GM12878 (cell line): ENCODE results near the gene TBCE. TPM values are rescaled to one million over a fixed set of nuclear protein-coding genes. Genes with fewer than 3 reads are reported as not detected.

Experiments used
- ATAC-seq: fragments of 200-7000 bp; cut with Tn5 transposase; 3 replicates; pipeline ENCODE4 v1.9.1; 2020; ENCODE audit warnings: mild to moderate bottlenecking, moderate library complexity
- BruUV-seq: library from RNA; stranded (reverse); fragments of 400-500 nt; replicated peaks from 2 replicates; lab custom pipeline; 2021; lab: Mats Ljungman, UMichigan
- CTCF ChIA-PET: fragments of 300-600 bp; sonication (Branson Sonifier 250); formaldehyde crosslinking; extraction: SDS; loops from one replicate; lab custom pipeline; 2021; ENCODE audit warnings: inconsistent platforms; lab: Yijun Ruan, JAX
- POLR2A ChIA-PET: fragments of 350-600 bp; formaldehyde crosslinking; extraction: SDS; loops from one replicate; lab custom pipeline; 2021; ENCODE audit warnings: inconsistent platforms; lab: Charles Lee
- RAD21 ChIA-PET: fragments of 300-600 bp; sonication (Branson Sonifier 250); formaldehyde crosslinking; loops from one replicate; lab custom pipeline; 2023; ENCODE audit warnings: antibody characterized with exemption; ENCODE audit not compliant: unreplicated experiment; lab: Charles Lee
- SMC1A ChIA-PET: fragments of 300-600 bp; sonication (Branson Sonifier 250); formaldehyde crosslinking; loops from one replicate; lab custom pipeline; 2023; ENCODE audit not compliant: unreplicated experiment, uncharacterized antibody; lab: Charles Lee
- DNase-seq: peaks from one replicate; pipeline ENCODE4 v3.0.0-alpha.2; 2011; ENCODE audit warnings: low read depth, low spot score
- FAIRE-seq: peaks from 3 replicates; lab custom pipeline; 2011; peaks lifted over from hg19 to GRCh38; lab: Jason Lieb, UNC
- H2AFZ ChIP-seq: 2 replicates; pipeline ENCODE4 v1.6.0; 2011; ENCODE audit warnings: low read depth, low read length, control low read depth; ENCODE audit not compliant: control insufficient read depth
- H3K27ac ChIP-seq: 2 replicates; pipeline ENCODE4 v1.5.1; 2011; ENCODE audit warnings: control low read depth; ENCODE audit not compliant: control insufficient read depth, insufficient read depth
- H3K27me3 ChIP-seq, 2 experiments: replicated peaks in 1 of 2; 2 replicates each; pipeline versions ENCODE4 v1.6.0 to v1.6.1; 2011; ENCODE audit warnings: low read length in 1 of 2; ENCODE audit not compliant: control insufficient read depth in 2 of 2, insufficient read depth in 2 of 2
- H3K36me3 ChIP-seq, 2 experiments: 2 replicates each; pipeline ENCODE4 v1.5.1; 2011; ENCODE audit warnings: low read length in 1 of 2; ENCODE audit not compliant: control insufficient read depth in 2 of 2, insufficient read depth in 2 of 2
- H3K4me1 ChIP-seq: 2 replicates; pipeline ENCODE4 v1.6.1; 2011; ENCODE audit warnings: mild to moderate bottlenecking, low read length, moderate library complexity, mixed read lengths; ENCODE audit not compliant: control insufficient read depth, insufficient read depth
- H3K4me2 ChIP-seq: 2 replicates; pipeline ENCODE4 v1.6.0; 2011; ENCODE audit warnings: control low read depth; ENCODE audit not compliant: control insufficient read depth, insufficient read depth
- H3K4me3 ChIP-seq: fragments of 200-600 bp; sonication (generic); 2 replicates; pipeline ENCODE4 v1.5.1; 2016
- H3K79me2 ChIP-seq: 2 replicates; pipeline ENCODE4 v1.6.0; 2011; ENCODE audit warnings: low read length; ENCODE audit not compliant: control insufficient read depth, insufficient read depth
- H3K9ac ChIP-seq: 2 replicates; pipeline ENCODE4 v1.8.0; 2011; ENCODE audit warnings: low read length, control low read depth, mixed read lengths; ENCODE audit not compliant: control insufficient read depth, insufficient read depth
- H3K9me3 ChIP-seq: replicated peaks from 3 replicates; pipeline ENCODE4 v1.5.1; 2011; ENCODE audit warnings: mild to moderate bottlenecking, low read length; ENCODE audit not compliant: control insufficient read depth, insufficient read depth
- H4K20me1 ChIP-seq: 2 replicates; pipeline ENCODE4 v1.6.0; 2011; ENCODE audit not compliant: control insufficient read depth, insufficient read depth
- BCL11A ChIP-seq: IDR thresholded peaks from 2 replicates; pipeline ENCODE4 v1.6.1; 2011; ENCODE audit warnings: low read depth, low read length
- ETV6 ChIP-seq, 2 experiments: fragments of 450-650 bp in 1 of 2; IDR thresholded peaks in 1 of 2; conservative IDR thresholded peaks in 1 of 2; 2 replicates each; pipeline ENCODE4 v1.6.1; 2014; ENCODE audit warnings: antibody characterized with exemption in 1 of 2, borderline replicate concordance in 1 of 2, low read depth in 1 of 2, mild to moderate bottlenecking in 1 of 2, moderate library complexity in 1 of 2
- LARP7 ChIP-seq: fragments of 450-650 bp; IDR thresholded peaks from 2 replicates; pipeline ENCODE4 v1.6.1; 2017; ENCODE audit warnings: mild to moderate bottlenecking
- NR2C2 ChIP-seq: IDR thresholded peaks from 2 replicates; pipeline ENCODE4 v1.6.1; 2011; ENCODE audit warnings: borderline replicate concordance, low read depth; ENCODE audit not compliant: control insufficient read depth, insufficient read length
- POLR2A ChIP-seq: IDR thresholded peaks from 2 replicates; pipeline ENCODE4 v1.6.1; 2011; ENCODE audit warnings: low read depth, mild to moderate bottlenecking, low read length
- POU2F2 ChIP-seq: IDR thresholded peaks from 3 replicates; pipeline ENCODE4 v1.6.1; 2011; ENCODE audit warnings: low read depth, mild to moderate bottlenecking, low read length, borderline replicate concordance
- SMAD5 ChIP-seq: IDR thresholded peaks from 2 replicates; pipeline ENCODE4 v1.6.1; 2016; ENCODE audit warnings: antibody characterized with exemption, low read depth
- STAT3 ChIP-seq: IDR thresholded peaks from 2 replicates; pipeline ENCODE4 v1.6.1; 2011; ENCODE audit warnings: low read depth, low read length, improper control_type of control experiment
- WRNIP1 ChIP-seq: IDR thresholded peaks from 2 replicates; pipeline ENCODE4 v1.6.1; 2011; ENCODE audit warnings: low read depth, low read length, improper control_type of control experiment, borderline replicate concordance
- WGBS: methylation state at CpG from one replicate; pipeline ENCODE4 v1.1.6; 2016; ENCODE audit warnings: low lambda C conversion rate; ENCODE audit not compliant: insufficient replicate concordance, insufficient coverage; ENCODE audit errors: missing lambda C conversion rate; 5-methylcytosine and 5-hydroxymethylcytosine counted together
- in situ Hi-C: fragments of 300-500 bp; cut with MboI; formaldehyde crosslinking; loops from 9 replicates; pipeline ENCODE4 v1.14.3; 2018; ENCODE audit warnings: mixed read lengths
- intact Hi-C: fragments of 100-400 bp; cut with micrococcal nuclease; formaldehyde crosslinking; loops from one replicate; pipeline ENCODE4 v1.14.2; 2022; ENCODE audit not compliant: unreplicated experiment
- polyA plus RNA-seq, 11 experiments: library from polyadenylated mRNA; depleted of rRNA in 4 of 11; unstranded in 6 of 11; stranded (reverse) in 5 of 11; fragments of >200 nt; fragmentation: Nextera tagmentation in 4 of 11; fragmentation: Illumina TruSeq in 1 of 11; extraction: Ambion mirVana in 4 of 11; extraction: Trizol in 1 of 11; gene quantifications; 1 replicate in 1 of 11; 2 replicates in 10 of 11; pipeline versions ENCODE4 v1.2.1 to v1.2.3, GENCODE V29; 2011 to 2016; ENCODE audit warnings: inconsistent platforms in 2 of 11, missing spikeins in 2 of 11, low read depth in 1 of 11
- total RNA-seq, 4 experiments: library from RNA; depleted of rRNA in 3 of 4; stranded (reverse); fragments of >200 nt in 3 of 4; fragmentation: Illumina TruSeq in 1 of 4; extraction: Trizol in 1 of 4; gene quantifications; 2 replicates each; pipeline versions ENCODE4 v1.2.1 to v1.2.3, GENCODE V29; 2013 to 2021
- TF ChIP-seq, protein P1 (sequence below), 3 experiments: IDR thresholded peaks in 2 of 3; conservative IDR thresholded peaks in 1 of 3; 2 replicates each; pipeline ENCODE4 v1.5.1; 2011; ENCODE audit warnings: low read depth in 3 of 3, low read length in 3 of 3, mild to moderate bottlenecking in 3 of 3, control low read depth in 2 of 3, moderate library complexity in 2 of 3, inconsistent platforms in 1 of 3, mixed read lengths in 1 of 3; ENCODE audit not compliant: control insufficient read depth in 2 of 3, insufficient read depth in 1 of 3; ENCODE audit errors: extremely low read depth in 1 of 3

The TBCE gene
- total and polyA plus RNA-seq, 10 of the 15 experiments (the other 5 are each of a cell fraction or from before 2014, with no cell fraction given): 22.7 to 48.7 (median 29.2) TPM

DNA sequence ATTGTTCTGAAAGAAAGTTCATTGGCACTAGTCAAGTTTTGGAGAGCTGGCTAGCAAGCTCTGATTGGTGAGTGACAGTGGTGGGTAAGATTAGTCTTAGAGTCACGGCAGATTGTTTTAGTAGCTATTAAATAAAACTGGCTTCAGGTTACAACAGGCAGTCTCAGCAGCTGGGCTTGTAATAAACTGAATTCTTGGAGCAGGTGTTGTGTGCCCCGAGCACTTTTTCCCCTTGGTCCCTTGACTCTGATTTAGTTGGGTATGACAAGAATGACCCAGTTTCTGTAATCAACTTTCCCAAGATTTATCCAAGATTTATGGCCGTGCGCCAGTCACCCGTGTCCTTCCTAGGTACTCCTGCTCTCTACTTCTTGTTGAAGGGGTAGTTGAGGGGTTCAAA lies 40.2 kb downstream of the TBCE start (continued):
- TF ChIP-seq NR2C2 (no peak), LARP7 (no peak), SMAD5 (no peak), WRNIP1 (no peak), ETV6 (conservative IDR thresholded peaks at IDR 0.05 in 1 of 2, IDR thresholded peaks at IDR 0.05 in 1 of 2; ENCODE audit: borderline replicate concordance in 1 of 2, low read depth in 1 of 2) (no peak), POLR2A (no peak), BCL11A (no peak)

DNA sequence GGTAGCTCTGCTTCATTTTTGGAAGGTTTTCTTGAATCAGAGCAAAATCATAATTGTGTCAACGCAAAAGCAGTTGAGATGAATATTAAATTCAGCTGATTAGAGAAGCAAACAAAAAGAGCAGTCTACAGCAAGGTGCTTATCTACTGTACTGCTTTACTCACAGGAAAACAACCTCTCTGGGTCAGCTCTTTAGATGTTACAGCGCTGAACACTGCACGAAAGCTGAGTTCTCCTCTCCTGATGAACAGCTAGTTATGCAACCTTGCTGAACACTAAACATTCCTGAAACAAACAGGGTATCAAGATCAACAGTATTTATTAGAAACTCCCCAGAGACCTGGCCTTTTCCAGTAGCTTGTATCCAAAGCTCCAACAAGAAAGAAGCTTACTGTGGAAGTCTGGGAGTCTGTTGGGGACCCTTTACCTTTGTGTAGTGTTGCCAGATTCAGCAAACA lies 41.3 kb downstream of the TBCE start:
- H3K79me2 ChIP-seq: no peaks in the 10 kb centered on the region
- POLR2A ChIA-PET: interaction anchor here (0.6 kb wide), 1 partner anchor 44 kb away, joined by 3 read pairs; no protein-coding TSS in a partner anchor
- no TSS peak for BruUV-seq
- no peak overlapping the region for H2AFZ ChIP-seq
- no peaks in the 10 kb centered on the region for H3K9me3 ChIP-seq
- no peaks in the 10 kb centered on the region for H3K4me1 ChIP-seq
- FAIRE-seq (no peak), DNase-seq (no peak), ATAC-seq (no peak)
- WGBS: 100% methylated on average over 3 of the region's 3 CpGs
- intact Hi-C loops (no loop called here), in situ Hi-C loops (no loop called here)
- RAD21 ChIA-PET: interaction anchor here (0.7 to 0.9 kb wide), 2 partner anchors 8 to 155 kb away, joined by 3 to 5 read pairs; no protein-coding TSS in a partner anchor
- SMC1A ChIA-PET: interaction anchor here (1.0 to 1.5 kb wide), 3 partner anchors 10 to 211 kb away, joined by 3 to 7 read pairs (median 3); no protein-coding TSS in a partner anchor
- TF ChIP-seq POU2F2: no peak
- TF ChIP-seq, protein P1, sequence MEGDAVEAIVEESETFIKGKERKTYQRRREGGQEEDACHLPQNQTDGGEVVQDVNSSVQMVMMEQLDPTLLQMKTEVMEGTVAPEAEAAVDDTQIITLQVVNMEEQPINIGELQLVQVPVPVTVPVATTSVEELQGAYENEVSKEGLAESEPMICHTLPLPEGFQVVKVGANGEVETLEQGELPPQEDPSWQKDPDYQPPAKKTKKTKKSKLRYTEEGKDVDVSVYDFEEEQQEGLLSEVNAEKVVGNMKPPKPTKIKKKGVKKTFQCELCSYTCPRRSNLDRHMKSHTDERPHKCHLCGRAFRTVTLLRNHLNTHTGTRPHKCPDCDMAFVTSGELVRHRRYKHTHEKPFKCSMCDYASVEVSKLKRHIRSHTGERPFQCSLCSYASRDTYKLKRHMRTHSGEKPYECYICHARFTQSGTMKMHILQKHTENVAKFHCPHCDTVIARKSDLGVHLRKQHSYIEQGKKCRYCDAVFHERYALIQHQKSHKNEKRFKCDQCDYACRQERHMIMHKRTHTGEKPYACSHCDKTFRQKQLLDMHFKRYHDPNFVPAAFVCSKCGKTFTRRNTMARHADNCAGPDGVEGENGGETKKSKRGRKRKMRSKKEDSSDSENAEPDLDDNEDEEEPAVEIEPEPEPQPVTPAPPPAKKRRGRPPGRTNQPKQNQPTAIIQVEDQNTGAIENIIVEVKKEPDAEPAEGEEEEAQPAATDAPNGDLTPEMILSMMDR (IDR thresholded peaks at IDR 0.05 in 2 of 3, conservative IDR thresholded peaks at IDR 0.05 in 1 of 3; ENCODE audit: control insufficient read depth in 2 of 3, extremely low read depth in 1 of 3, insufficient read depth in 1 of 3, low read depth in 3 of 3, low read length in 3 of 3): no peak
- no peak for TF ChIP-seq STAT3
- no peak overlapping the region for H3K27ac ChIP-seq
- CTCF ChIA-PET: interaction anchor here (0.8 kb wide), 1 partner anchor 8 kb away, joined by 6 read pairs; no protein-coding TSS in a partner anchor
- no peak overlapping the region for H3K4me3 ChIP-seq
- H4K20me1 ChIP-seq: no peaks in the 10 kb centered on the region
- no peak overlapping the region for H3K4me2 ChIP-seq
- H3K9ac ChIP-seq: no peak overlapping the region
- H3K27me3 ChIP-seq: no peaks in the 10 kb centered on the region
- H3K36me3 ChIP-seq: peaks cover 0 to 1% of the 10 kb centered on the region in 2 experiments; a peak in 1 of 4 replicates
